ENCODE data around the gene MRPS10.
A peak's percentile ranks its signal among the peaks of the same experiment; 100 is the strongest.

Gene MRPS10

GRCh38 chr6:42257063-42257462 lies 39.4 kb upstream of the MRPS10 start:
- Histone ChIP-seq H3K36me3 (ENCODE audit: control insufficient read depth, insufficient read depth, low read length) (peaks cover 43% of the 10 kb centered on the region), H3K27ac (ENCODE audit: low read depth, low read length) (peak overlapping the region; percentile 44; the same call in 1 of the 2 replicates), H3K9ac (ENCODE audit: low read length) (no peak overlapping the region), H3K9me3 (ENCODE audit: control insufficient read depth, insufficient read depth, low read depth, low read length) (no peaks in the 10 kb centered on the region), H3K27me3 (ENCODE audit: control insufficient read depth, insufficient read depth, low read length) (no peaks in the 10 kb centered on the region), H3K4me1 (ENCODE audit: control insufficient read depth, insufficient read depth, low read length) (peaks cover 32% of the 10 kb centered on the region), H3K4me3 (ENCODE audit: low read depth, low read length) (no peak overlapping the region)

- H3K9me3 ChIP-seq (ENCODE audit: control insufficient read depth, insufficient read depth, low read depth, low read length): no peaks in the 10 kb centered on the region
- H3K36me3 ChIP-seq (ENCODE audit: control insufficient read depth, insufficient read depth, low read length): peaks cover 51% of the 10 kb centered on the region
- H3K4me1 ChIP-seq (ENCODE audit: control insufficient read depth, insufficient read depth, low read length): peaks cover 23% of the 10 kb centered on the region
- no peaks in the 10 kb centered on the region for H3K27me3 ChIP-seq (ENCODE audit: control insufficient read depth, insufficient read depth, low read length)
- H3K9ac ChIP-seq (ENCODE audit: low read length): no peak overlapping the region
- H3K27ac ChIP-seq (ENCODE audit: low read depth, low read length): no peak overlapping the region
- no peak overlapping the region for H3K4me3 ChIP-seq (ENCODE audit: low read depth, low read length)
Observed at GRCh38 chr6:42255050-42255449, 37.4 kb upstream of the MRPS10 start.

GRCh38 chr6:42254505-42254904 lies 36.8 kb upstream of the MRPS10 start:
- Histone ChIP-seq H3K9ac (ENCODE audit: low read length) (no peak overlapping the region), H3K27me3 (ENCODE audit: control insufficient read depth, insufficient read depth, low read length) (no peaks in the 10 kb centered on the region), H3K4me1 (ENCODE audit: control insufficient read depth, insufficient read depth, low read length) (peaks cover 20% of the 10 kb centered on the region), H3K36me3 (ENCODE audit: control insufficient read depth, insufficient read depth, low read length) (peaks cover 57% of the 10 kb centered on the region), H3K9me3 (ENCODE audit: control insufficient read depth, insufficient read depth, low read depth, low read length) (no peaks in the 10 kb centered on the region), H3K4me3 (ENCODE audit: low read depth, low read length) (no peak overlapping the region), H3K27ac (ENCODE audit: low read depth, low read length) (no peak overlapping the region)

GRCh38 chr6:42251911-42252637 lies 34.4 kb upstream of the MRPS10 start:
- Histone ChIP-seq H3K27ac (ENCODE audit: low read depth, low read length) (no peak overlapping the region), H3K9me3 (ENCODE audit: control insufficient read depth, insufficient read depth, low read depth, low read length) (no peaks in the 10 kb centered on the region), H3K27me3 (ENCODE audit: control insufficient read depth, insufficient read depth, low read length) (no peaks in the 10 kb centered on the region), H3K4me1 (ENCODE audit: control insufficient read depth, insufficient read depth, low read length) (peaks cover 6% of the 10 kb centered on the region), H3K4me3 (ENCODE audit: low read depth, low read length) (no peak overlapping the region), H3K9ac (ENCODE audit: low read length) (no peak overlapping the region), H3K36me3 (ENCODE audit: control insufficient read depth, insufficient read depth, low read length) (peaks cover 68% of the 10 kb centered on the region)

GRCh38 chr6:42251500-42251899 lies 33.8 kb upstream of the MRPS10 start:
- no peaks in the 10 kb centered on the region for H3K9me3 ChIP-seq (ENCODE audit: control insufficient read depth, insufficient read depth, low read depth, low read length)
- peaks cover 67% of the 10 kb centered on the region for H3K36me3 ChIP-seq (ENCODE audit: control insufficient read depth, insufficient read depth, low read length)
- no peak overlapping the region for H3K9ac ChIP-seq (ENCODE audit: low read length)
- H3K27me3 ChIP-seq (ENCODE audit: control insufficient read depth, insufficient read depth, low read length): no peaks in the 10 kb centered on the region
- no peak overlapping the region for H3K27ac ChIP-seq (ENCODE audit: low read depth, low read length)
- H3K4me3 ChIP-seq (ENCODE audit: low read depth, low read length): no peak overlapping the region
- H3K4me1 ChIP-seq (ENCODE audit: control insufficient read depth, insufficient read depth, low read length): peaks cover under 1% of the 10 kb centered on the region; the same call in 1 of the 2 replicates

- Histone ChIP-seq H3K4me3 (ENCODE audit: low read depth, low read length) (no peak overlapping the region), H3K9ac (ENCODE audit: low read length) (no peak overlapping the region), H3K36me3 (ENCODE audit: control insufficient read depth, insufficient read depth, low read length) (peaks cover 58% of the 10 kb centered on the region), H3K27ac (ENCODE audit: low read depth, low read length) (no peak overlapping the region), H3K27me3 (ENCODE audit: control insufficient read depth, insufficient read depth, low read length) (no peaks in the 10 kb centered on the region), H3K9me3 (ENCODE audit: control insufficient read depth, insufficient read depth, low read depth, low read length) (no peaks in the 10 kb centered on the region), H3K4me1 (ENCODE audit: control insufficient read depth, insufficient read depth, low read length) (no peaks in the 10 kb centered on the region)
Observed at GRCh38 chr6:42250274-42250931, 32.7 kb upstream of the MRPS10 start.

- Histone ChIP-seq H3K4me1 (ENCODE audit: control insufficient read depth, insufficient read depth, low read length) (no peaks in the 10 kb centered on the region), H3K36me3 (ENCODE audit: control insufficient read depth, insufficient read depth, low read length) (peaks cover 55% of the 10 kb centered on the region), H3K9me3 (ENCODE audit: control insufficient read depth, insufficient read depth, low read depth, low read length) (no peaks in the 10 kb centered on the region), H3K4me3 (ENCODE audit: low read depth, low read length) (no peak overlapping the region), H3K9ac (ENCODE audit: low read length) (no peak overlapping the region), H3K27ac (ENCODE audit: low read depth, low read length) (no peak overlapping the region), H3K27me3 (ENCODE audit: control insufficient read depth, insufficient read depth, low read length) (no peaks in the 10 kb centered on the region)
Observed at GRCh38 chr6:42249279-42249678, 31.6 kb upstream of the MRPS10 start.

GRCh38 chr6:42243046-42243445 lies 25.4 kb upstream of the MRPS10 start:
- Histone ChIP-seq H3K9me3 (ENCODE audit: control insufficient read depth, insufficient read depth, low read depth, low read length) (no peaks in the 10 kb centered on the region), H3K9ac (ENCODE audit: low read length) (no peak overlapping the region), H3K4me1 (ENCODE audit: control insufficient read depth, insufficient read depth, low read length) (peaks cover 37% of the 10 kb centered on the region), H3K36me3 (ENCODE audit: control insufficient read depth, insufficient read depth, low read length) (peaks cover 23% of the 10 kb centered on the region), H3K27me3 (ENCODE audit: control insufficient read depth, insufficient read depth, low read length) (no peaks in the 10 kb centered on the region), H3K27ac (ENCODE audit: low read depth, low read length) (no peak overlapping the region), H3K4me3 (ENCODE audit: low read depth, low read length) (no peak overlapping the region)

GRCh38 chr6:42241915-42242314 lies 24.3 kb upstream of the MRPS10 start:
- Histone ChIP-seq H3K9ac (ENCODE audit: low read length) (peak overlapping the region; percentile 47), H3K27me3 (ENCODE audit: control insufficient read depth, insufficient read depth, low read length) (no peaks in the 10 kb centered on the region), H3K4me1 (ENCODE audit: control insufficient read depth, insufficient read depth, low read length) (peaks cover 37% of the 10 kb centered on the region), H3K36me3 (ENCODE audit: control insufficient read depth, insufficient read depth, low read length) (peaks cover 23% of the 10 kb centered on the region), H3K9me3 (ENCODE audit: control insufficient read depth, insufficient read depth, low read depth, low read length) (no peaks in the 10 kb centered on the region), H3K27ac (ENCODE audit: low read depth, low read length) (peak overlapping the region; percentile 67), H3K4me3 (ENCODE audit: low read depth, low read length) (no peak overlapping the region)

- H3K4me3 ChIP-seq (ENCODE audit: low read depth, low read length): no peak overlapping the region
- no peaks in the 10 kb centered on the region for H3K9me3 ChIP-seq (ENCODE audit: control insufficient read depth, insufficient read depth, low read depth, low read length)
- H3K27me3 ChIP-seq (ENCODE audit: control insufficient read depth, insufficient read depth, low read length): no peaks in the 10 kb centered on the region
- H3K9ac ChIP-seq (ENCODE audit: low read length): no peak overlapping the region
- H3K36me3 ChIP-seq (ENCODE audit: control insufficient read depth, insufficient read depth, low read length): peaks cover 20% of the 10 kb centered on the region
- H3K27ac ChIP-seq (ENCODE audit: low read depth, low read length): no peak overlapping the region
- H3K4me1 ChIP-seq (ENCODE audit: control insufficient read depth, insufficient read depth, low read length): peaks cover 37% of the 10 kb centered on the region
Observed at GRCh38 chr6:42239736-42240375, 22.2 kb upstream of the MRPS10 start.

GRCh38 chr6:42239333-42239732 lies 21.7 kb upstream of the MRPS10 start:
- Histone ChIP-seq H3K27ac (ENCODE audit: low read depth, low read length) (no peak overlapping the region), H3K36me3 (ENCODE audit: control insufficient read depth, insufficient read depth, low read length) (peaks cover 17% of the 10 kb centered on the region), H3K9me3 (ENCODE audit: control insufficient read depth, insufficient read depth, low read depth, low read length) (no peaks in the 10 kb centered on the region), H3K27me3 (ENCODE audit: control insufficient read depth, insufficient read depth, low read length) (no peaks in the 10 kb centered on the region), H3K4me1 (ENCODE audit: control insufficient read depth, insufficient read depth, low read length) (peaks cover 37% of the 10 kb centered on the region), H3K4me3 (ENCODE audit: low read depth, low read length) (no peak overlapping the region), H3K9ac (ENCODE audit: low read length) (no peak overlapping the region)

Measured in HUES6 (cell line).